Fibroblast of lung (primary cell): Measurements from ENCODE around the gene SIK3. TPM values are rescaled to one million over a fixed set of nuclear protein-coding genes. Genes with fewer than 3 reads are reported as not detected.

Experiments used
- DNase-seq, 2 donors: peaks; one replicate each; pipeline versions ENCODE4 v3.0.0 to v3.0.0-alpha.2; 2010; ENCODE audit warnings: low read depth in 2 of 2
- H2AFZ ChIP-seq: 2 replicates; pipeline ENCODE4 v1.5.1; 2012; ENCODE audit warnings: low read length, control low read depth, inconsistent platforms
- H3K27ac ChIP-seq: 2 replicates; pipeline ENCODE4 v1.5.1; 2011; ENCODE audit warnings: low read length, control low read depth; ENCODE audit not compliant: insufficient read depth
- H3K27me3 ChIP-seq: 2 replicates; pipeline ENCODE4 v1.5.1; 2011; ENCODE audit warnings: mild to moderate bottlenecking, low read length; ENCODE audit not compliant: control insufficient read depth, insufficient read depth
- H3K36me3 ChIP-seq: 2 replicates; pipeline ENCODE4 v1.5.1; 2011; ENCODE audit warnings: low read length; ENCODE audit not compliant: control insufficient read depth, insufficient read depth
- H3K4me1 ChIP-seq: 2 replicates; pipeline ENCODE4 v1.5.1; 2011; ENCODE audit warnings: low read length; ENCODE audit not compliant: control insufficient read depth, insufficient read depth; ENCODE audit errors: extremely low read depth
- H3K4me2 ChIP-seq: 2 replicates; pipeline ENCODE4 v1.5.1; 2011; ENCODE audit warnings: low read length, control low read depth; ENCODE audit not compliant: insufficient read depth; ENCODE audit errors: extremely low read depth
- H3K4me3 ChIP-seq, 4 experiments: fragments of 200-600 bp in 1 of 4; sonication (generic) in 1 of 4; replicated peaks in 1 of 4; 2 replicates each; pipeline ENCODE4 v1.5.1; 2011 to 2016; ENCODE audit warnings: low read length in 4 of 4, low read depth in 3 of 4, mild to moderate bottlenecking in 3 of 4, control low read depth in 2 of 4, inconsistent platforms in 1 of 4, mixed read lengths in 1 of 4; ENCODE audit not compliant: insufficient read depth in 1 of 4; ENCODE audit errors: control extremely low read depth in 1 of 4
- H3K79me2 ChIP-seq: 2 replicates; pipeline ENCODE4 v1.5.1; 2012; ENCODE audit warnings: mild to moderate bottlenecking, low read length, inconsistent platforms; ENCODE audit not compliant: control insufficient read depth, insufficient read depth
- H3K9ac ChIP-seq: 2 replicates; pipeline ENCODE4 v1.5.1; 2011; ENCODE audit warnings: mild to moderate bottlenecking, low read length, control low read depth; ENCODE audit not compliant: insufficient read depth
- H3K9me3 ChIP-seq: 2 replicates; pipeline ENCODE4 v1.5.1; 2012; ENCODE audit warnings: low read depth, low read length; ENCODE audit not compliant: control insufficient read depth, insufficient read depth
- H4K20me1 ChIP-seq: 2 replicates; pipeline ENCODE4 v1.5.1; 2011; ENCODE audit warnings: low read length; ENCODE audit not compliant: control insufficient read depth, insufficient read depth; ENCODE audit errors: extremely low read depth
- CTCF ChIP-seq, 2 donors: IDR thresholded peaks in 1 of 2; conservative IDR thresholded peaks in 1 of 2; 1 replicate in 1 of 2; 2 replicates in 1 of 2; pipeline ENCODE4 v1.5.1; 2011 to 2012; ENCODE audit warnings: low read length in 2 of 2, control low read depth in 1 of 2, inconsistent platforms in 1 of 2, low read depth in 1 of 2, mild to moderate bottlenecking in 1 of 2
- EZH2 ChIP-seq: IDR thresholded peaks from 2 replicates; pipeline ENCODE4 v1.5.1; 2012; ENCODE audit warnings: low read length, control low read depth, mild to moderate bottlenecking; ENCODE audit errors: missing control alignments
- polyA plus RNA-seq, 2 donors: library from polyadenylated mRNA; depleted of rRNA in 1 of 2; stranded (reverse) in 1 of 2; unstranded in 1 of 2; fragments of >200 nt; gene quantifications; 2 replicates each; pipeline ENCODE4 v1.2.1, GENCODE V29; 2011 to 2012; ENCODE audit warnings: missing spikeins in 1 of 2
- total RNA-seq: library from RNA; depleted of rRNA; stranded (reverse); fragments of >200 nt; gene quantifications from 2 replicates; pipeline ENCODE4 v1.2.1, GENCODE V29; 2014

The SIK3 gene
- total and polyA plus RNA-seq, 2 donors (not counting 1 experiment from before 2014, with no cell fraction given) = 7.1 to 22.8 TPM

DNA sequence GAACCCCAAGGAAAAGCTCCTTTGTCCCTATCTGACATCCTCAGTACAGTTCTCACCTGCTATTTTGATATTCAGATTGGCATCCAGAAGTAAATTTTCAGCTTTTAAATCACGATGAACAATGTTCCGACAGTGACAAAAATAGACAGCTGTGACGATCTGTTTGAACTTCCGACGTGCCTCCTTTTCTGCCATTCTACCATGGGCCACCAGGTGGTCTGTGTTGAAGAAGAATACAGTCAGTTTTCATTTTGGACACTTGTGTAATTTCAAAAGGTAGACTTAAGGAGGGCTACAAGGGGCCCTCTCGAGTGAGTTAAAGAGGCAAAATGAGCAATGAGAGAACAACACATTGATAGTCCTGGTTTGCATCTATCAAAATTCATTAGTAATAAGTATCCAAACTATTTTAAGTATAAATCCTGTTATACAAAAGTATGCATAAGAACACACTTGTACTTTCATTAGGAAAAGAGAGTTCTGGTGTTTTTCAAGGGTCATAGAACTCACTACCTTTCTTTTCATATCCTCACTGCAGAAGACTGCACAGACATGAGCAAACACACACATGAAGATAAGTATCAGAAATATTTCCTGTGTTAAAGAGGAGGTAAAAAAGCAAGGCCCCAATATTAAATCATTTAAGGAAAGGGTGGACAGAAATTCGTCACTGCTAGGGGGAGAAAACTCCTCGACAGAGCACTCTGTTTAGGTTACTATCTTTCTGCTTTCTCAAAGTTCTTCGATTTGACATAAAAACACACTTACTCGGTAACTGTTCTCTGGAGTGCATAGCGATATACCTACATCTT, 170.9 kb downstream of the SIK3 start:
- Histone ChIP-seq H4K20me1 (no peaks in the 10 kb centered on the region), H3K36me3 (no peaks in the 10 kb centered on the region), H3K27me3 (no peaks in the 10 kb centered on the region), H2AFZ (no peak overlapping the region), H3K79me2 (no peaks in the 10 kb centered on the region), H3K4me2 (no peak overlapping the region), H3K4me1 (peaks cover 5% of the 10 kb centered on the region), H3K9ac (no peak overlapping the region), H3K9me3 (no peaks in the 10 kb centered on the region), H3K27ac (no peak overlapping the region), H3K4me3 (no peak overlapping the region)
- DNase-seq = no peak
- no peak for TF ChIP-seq EZH2
- peak in 1 of 2 donors; percentile 41 for TF ChIP-seq CTCF (conservative IDR thresholded peaks at IDR 0.05 in 1 of 2, IDR thresholded peaks at IDR 0.05 in 1 of 2; ENCODE audit: low read depth in 1 of 2, low read length in 2 of 2)

- Histone ChIP-seq H3K4me2 (no peak overlapping the region), H3K27me3 (no peaks in the 10 kb centered on the region), H3K4me3 (no peak overlapping the region), H2AFZ (no peak overlapping the region), H3K27ac (no peak overlapping the region), H4K20me1 (no peaks in the 10 kb centered on the region), H3K9me3 (no peaks in the 10 kb centered on the region), H3K4me1 (peaks cover under 1% of the 10 kb centered on the region), H3K36me3 (no peaks in the 10 kb centered on the region), H3K79me2 (no peaks in the 10 kb centered on the region), H3K9ac (no peak overlapping the region)
- DNase-seq = no peak
- no peak for TF ChIP-seq CTCF (conservative IDR thresholded peaks at IDR 0.05 in 1 of 2, IDR thresholded peaks at IDR 0.05 in 1 of 2; ENCODE audit: low read depth in 1 of 2, low read length in 2 of 2)
- no peak for TF ChIP-seq EZH2
These were observed 173.2 kb downstream of the SIK3 start for GRCh38 chr11:116925050-116925449.

GRCh38 chr11:116918925-116919655, 179.1 kb downstream of the SIK3 start:
- no peaks in the 10 kb centered on the region for H3K79me2 ChIP-seq
- H3K9me3 ChIP-seq = no peaks in the 10 kb centered on the region
- TF ChIP-seq CTCF (conservative IDR thresholded peaks at IDR 0.05 in 1 of 2, IDR thresholded peaks at IDR 0.05 in 1 of 2; ENCODE audit: low read depth in 1 of 2, low read length in 2 of 2) (no peak), EZH2 (no peak)
- H3K9ac ChIP-seq = no peak overlapping the region
- H4K20me1 ChIP-seq = no peaks in the 10 kb centered on the region
- no peak for DNase-seq
- no peaks in the 10 kb centered on the region for H3K36me3 ChIP-seq
- no peaks in the 10 kb centered on the region for H3K27me3 ChIP-seq
- no peak overlapping the region for H3K27ac ChIP-seq
- H3K4me2 ChIP-seq = no peak overlapping the region
- H2AFZ ChIP-seq = no peak overlapping the region
- no peaks in the 10 kb centered on the region for H3K4me1 ChIP-seq
- H3K4me3 ChIP-seq = no peak overlapping the region
